Measurements from ENCODE around the gene CDCA5.
A peak's percentile ranks its signal among the peaks of the same experiment; 100 is the strongest.

Gene CDCA5

GRCh38 chr11:65083834-65084597, at the start of gene CDCA5, which contains the start of gene ZFPL1:
Gene CDCA5, minus strand, starts transcription at chr11:65084040. Its CDS starts 62 bp downstream, at chr11:65083978.
Gene ZFPL1, plus strand, starts transcription at chr11:65084222. Its CDS starts 477 bp downstream, at chr11:65084699.
- peak; percentile 98 for DNase-seq (ENCODE audit: low read depth, low spot score)

GRCh38 chr11:65132988-65133700, 49.3 kb upstream of the CDCA5 start:
- DNase-seq (ENCODE audit: low read depth, low spot score) = peak; percentile 67

GRCh38 chr11:65132238-65132987, 48.6 kb upstream of the CDCA5 start:
- no peak for DNase-seq (ENCODE audit: low read depth, low spot score)

GRCh38 chr11:65131895-65132237, 48.0 kb upstream of the CDCA5 start:
- no peak for DNase-seq (ENCODE audit: low read depth, low spot score)

- DNase-seq (ENCODE audit: low read depth, low spot score) = no peak
These were observed 47.6 kb upstream of the CDCA5 start for GRCh38 chr11:65131417-65131776.

- DNase-seq (ENCODE audit: low read depth, low spot score) = no peak
These were observed 47.0 kb upstream of the CDCA5 start for GRCh38 chr11:65130631-65131416.

- no peak for DNase-seq (ENCODE audit: low read depth, low spot score)
These were observed 46.0 kb upstream of the CDCA5 start for GRCh38 chr11:65129649-65130441.

- DNase-seq (ENCODE audit: low read depth, low spot score) = no peak
These were observed 44.6 kb upstream of the CDCA5 start for GRCh38 chr11:65128182-65129145.

- no peak for DNase-seq (ENCODE audit: low read depth, low spot score)
These were observed 43.8 kb upstream of the CDCA5 start for GRCh38 chr11:65127473-65128181.

GRCh38 chr11:65126624-65127274, 42.9 kb upstream of the CDCA5 start:
- DNase-seq (ENCODE audit: low read depth, low spot score) = no peak

GRCh38 chr11:65125197-65126056, 41.6 kb upstream of the CDCA5 start:
- no peak for DNase-seq (ENCODE audit: low read depth, low spot score)

GRCh38 chr11:65124480-65125196, 40.8 kb upstream of the CDCA5 start:
- no peak for DNase-seq (ENCODE audit: low read depth, low spot score)

- DNase-seq (ENCODE audit: low read depth, low spot score) = peak; percentile 98
These were observed 38.2 kb upstream of the CDCA5 start, which contains the start of the genes FAU and MRPL49 for GRCh38 chr11:65121865-65122696. Gene FAU, minus strand, starts transcription at chr11:65122134. Its CDS starts 321 bp downstream, at chr11:65121813. Gene MRPL49, plus strand, starts transcription at chr11:65122321. Its CDS starts 26 bp downstream, at chr11:65122347.

GRCh38 chr11:65121447-65121864, 37.6 kb upstream of the CDCA5 start:
- DNase-seq (ENCODE audit: low read depth, low spot score) = peak; percentile 38

- DNase-seq (ENCODE audit: low read depth, low spot score) = no peak
These were observed 37.0 kb upstream of the CDCA5 start for GRCh38 chr11:65120831-65121230.

GRCh38 chr11:65119670-65119995, 35.8 kb upstream of the CDCA5 start:
- DNase-seq (ENCODE audit: low read depth, low spot score) = no peak

All from ELF-1 (cell line).